Pancreas (tissue), 10 donors: ENCODE data around the gene ADAMTS5. TPM values are rescaled to one million over a fixed set of nuclear protein-coding genes. Genes with fewer than 3 reads are reported as not detected.

Source experiments
- ATAC-seq, 4 donors: fragments of 200-7000 bp; cut with Tn5 transposase; one replicate each; pipeline versions ENCODE4 v1.8.0 to v1.9.1; 2020; ENCODE audit warnings: mild to moderate bottlenecking in 4 of 4, moderate library complexity in 4 of 4
- DNase-seq, 6 donors: peaks; one replicate each; pipeline ENCODE4 v3.0.0-alpha.2; 2020
- FAIRE-seq: peaks from 2 replicates; lab custom pipeline; 2012; peaks lifted over from hg19 to GRCh38; lab: Jason Lieb, UNC
- H3K27ac ChIP-seq, 4 donors: fragments of 200-600 bp; sonication (generic); 1 replicate in 3 of 4; 2 replicates in 1 of 4; pipeline versions ENCODE4 v1.5.0 to v1.8.0; 2020
- H3K27me3 ChIP-seq, 4 donors: fragments of 200-600 bp; one replicate each; pipeline ENCODE4 v1.8.0; 2021
- H3K36me3 ChIP-seq, 3 donors: fragments of 200-600 bp; sonication (generic) in 1 of 3; one replicate each; pipeline versions ENCODE4 v1.5.0 to v1.8.0; 2020 to 2021
- H3K4me1 ChIP-seq, 3 donors: fragments of 200-600 bp; one replicate each; pipeline ENCODE4 v1.8.0; 2021
- H3K4me3 ChIP-seq, 4 donors: fragments of 200-600 bp; sonication (generic) in 2 of 4; one replicate each; pipeline versions ENCODE4 v1.5.0 to v1.8.0; 2020 to 2021
- H3K9me3 ChIP-seq, 4 donors: fragments of 200-600 bp; one replicate each; pipeline ENCODE4 v1.8.0; 2021
- CTCF ChIP-seq, 4 donors: fragments of 200-600 bp; sonication (generic) in 3 of 4; IDR thresholded peaks; one replicate each; pipeline versions ENCODE4 v1.5.0 to v1.8.0; 2021; ENCODE audit warnings: antibody characterized with exemption in 4 of 4
- WGBS, 2 donors: extraction: QIAGEN DNeasy Blood & Tissue Kit; methylation state at CpG; one replicate each; pipeline ENCODE4 v1.1.7; 2013; 5-methylcytosine and 5-hydroxymethylcytosine counted together
- intact Hi-C, 3 donors: fragments of 100-400 bp; cut with DNase I; formaldehyde crosslinking; loops; one replicate each; pipeline versions ENCODE4 v1.11.1 to v1.14.2; 2022
- polyA plus RNA-seq, 2 donors: library from polyadenylated mRNA; stranded (reverse); fragments of 200-250 nt; gene quantifications; one replicate each; pipeline ENCODE4 v1.2.3, GENCODE V29; 2013
- total RNA-seq, 6 donors: library from RNA; stranded (reverse); fragmentation: NEBNext Ultra II Directional in 4 of 6; extraction: Animal tissue kit (Norgen Biotek cat#: 25700) in 4 of 6; gene quantifications; one replicate each; pipeline versions ENCODE4 v1.2.1 to v1.2.4, GENCODE V29; 2021 to 2023
- donor health status: healthy with polysubstance abuse.
- donor health status: DM: no; HTN: no; CAD: no; lungs with moderate emphysema.
- donor health status: DM: no; HTN: no; CAD: no.
- donor health status: control.
- donor health status: control.
- donor health status: Bipolar disorder and iron deficiency.
- donor health status: DM: yes; HTN: yes; CAD: no.
- donor health status: DM: no; HTN: no; CAD: no.
- donor health status: DM: no; HTN: no; CAD: no.
- donor health status: DM: yes; HTN: yes; CAD: no.

ADAMTS5 gene
- total and polyA plus RNA-seq, 8 donors, result 0.14 to 3.4 (median 0.55) TPM

GRCh38 chr21:26965907-26966581 lies 844 bp downstream of the ADAMTS5 start:
- DNase-seq (peak in 5 of 6 donors; percentile 11 to 83 (median 33)), FAIRE-seq (no peak), ATAC-seq (peak; percentile 46 to 67 (median 66))
- H3K27me3 ChIP-seq, result peaks cover 0 to 14% (median 4%) of the 10 kb centered on the region in 4 donors
- peaks cover 0 to 5% (median 0%) of the 10 kb centered on the region in 3 donors for H3K4me1 ChIP-seq
- intact Hi-C loops, result no loop called here
- 1 to 2% methylated on average over 59 to 66 of the region's 66 CpGs for WGBS, 2 donors
- H3K9me3 ChIP-seq, result no peaks in the 10 kb centered on the region
- peak overlapping the region; percentile 13 to 56 (median 28) for H3K4me3 ChIP-seq
- TF ChIP-seq CTCF (IDR thresholded peaks at IDR 0.05), result no peak
- H3K27ac ChIP-seq, result no peak overlapping the region
- no peaks in the 10 kb centered on the region for H3K36me3 ChIP-seq

- no peak for FAIRE-seq
- no peaks in the 10 kb centered on the region for H3K36me3 ChIP-seq
- peak; percentile 7 to 82 (median 32) for DNase-seq
- peaks cover 0 to 5% (median 0%) of the 10 kb centered on the region in 3 donors for H3K4me1 ChIP-seq
- peak; percentile 44 to 72 (median 70) for ATAC-seq
- no peak overlapping the region for H3K27ac ChIP-seq
- H3K27me3 ChIP-seq, result peaks cover 0 to 14% (median 4%) of the 10 kb centered on the region in 4 donors
- no peaks in the 10 kb centered on the region for H3K9me3 ChIP-seq
- no peak for TF ChIP-seq CTCF (IDR thresholded peaks at IDR 0.05)
- WGBS, 2 donors, result 15 to 17% methylated on average over 54 to 58 of the region's 58 CpGs
- intact Hi-C loops, result no loop called here
- H3K4me3 ChIP-seq, result peak overlapping the region; percentile 13 to 56 (median 28)
Measured at GRCh38 chr21:26965040-26965906, 1.6 kb downstream of the ADAMTS5 start.

GRCh38 chr21:26964170-26964778 lies 2.6 kb downstream of the ADAMTS5 start:
- FAIRE-seq (no peak), ATAC-seq (peak in 1 of 4 donors; percentile 7), DNase-seq (peak in 1 of 6 donors; percentile 17)
- TF ChIP-seq CTCF (IDR thresholded peaks at IDR 0.05), result no peak
- Histone ChIP-seq H3K27me3 (peaks cover 0 to 14% (median 4%) of the 10 kb centered on the region in 4 donors), H3K4me3 (no peak overlapping the region), H3K9me3 (no peaks in the 10 kb centered on the region), H3K4me1 (peaks cover 0 to 5% (median 0%) of the 10 kb centered on the region in 3 donors), H3K36me3 (no peaks in the 10 kb centered on the region), H3K27ac (peak overlapping the region in 2 of 4 donors; percentile 8 to 11)
- 81 to 83% methylated on average over 14 of the region's 14 CpGs for WGBS, 2 donors
- intact Hi-C loops, result no loop called here

- H3K9me3 ChIP-seq, result no peaks in the 10 kb centered on the region
- no peak for TF ChIP-seq CTCF (IDR thresholded peaks at IDR 0.05)
- ATAC-seq (no peak), FAIRE-seq (no peak), DNase-seq (no peak)
- intact Hi-C loops, result no loop called here
- no peak overlapping the region for H3K4me3 ChIP-seq
- peaks cover 0 to 5% (median 0%) of the 10 kb centered on the region in 3 donors for H3K4me1 ChIP-seq
- H3K27me3 ChIP-seq, result peaks cover 0 to 9% (median 2%) of the 10 kb centered on the region in 4 donors
- H3K36me3 ChIP-seq, result no peaks in the 10 kb centered on the region
- WGBS, 2 donors, result 83 to 86% methylated on average over 3 of the region's 3 CpGs
- H3K27ac ChIP-seq, result no peak overlapping the region
Measured at GRCh38 chr21:26962621-26963181, 4.2 kb downstream of the ADAMTS5 start.
